Measurements from ENCODE around the gene SH3BP4. TPM values are rescaled to one million over a fixed set of nuclear protein-coding genes. Genes with fewer than 3 reads are reported as not detected.

SH3BP4 gene
- total and polyA plus RNA-seq, 10 of the 15 experiments (the other 5 are each of a cell fraction or from before 2014, with no cell fraction given) = 0.03 to 0.36 TPM; not detected in 8

DNA sequence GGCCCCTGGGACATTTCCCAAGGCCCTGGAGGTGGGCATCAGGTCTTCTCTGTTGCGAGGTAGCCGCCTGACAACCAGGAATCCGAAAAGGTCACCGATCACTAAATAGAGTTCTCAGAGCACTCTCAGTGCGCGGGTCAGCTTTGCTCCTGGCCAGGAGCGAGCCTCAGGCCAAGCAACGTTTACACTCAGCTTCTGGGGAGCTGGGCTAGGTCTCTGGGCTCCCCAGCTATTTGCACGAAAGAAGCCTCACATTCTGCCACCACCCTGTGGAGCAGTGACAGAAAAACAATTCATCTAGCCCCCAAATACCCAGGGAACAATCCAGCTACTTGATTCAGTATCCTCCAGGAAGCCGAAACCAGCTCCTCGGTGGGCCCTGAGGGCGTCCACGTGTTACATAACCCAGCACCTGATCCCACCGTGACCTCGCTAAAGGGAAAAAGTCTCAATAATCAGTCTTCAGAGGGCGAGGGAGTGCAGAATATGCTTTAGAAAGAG is 3.3 kb downstream of the SH3BP4 start:
- FAIRE-seq (no peak), DNase-seq (ENCODE audit: low read depth, low spot score) (no peak), ATAC-seq (no peak)
- H3K4me2 ChIP-seq (ENCODE audit: control insufficient read depth, insufficient read depth) = no peak overlapping the region
- no TSS peak for BruUV-seq (replicated peaks)
- no peaks in the 10 kb centered on the region for H3K79me2 ChIP-seq (ENCODE audit: control insufficient read depth, insufficient read depth, low read length)
- SMC1A ChIA-PET (ENCODE audit: uncharacterized antibody, unreplicated experiment) = no interaction called here
- no peak overlapping the region for H3K27ac ChIP-seq (ENCODE audit: control insufficient read depth, insufficient read depth)
- peaks cover 0 to 8% of the 10 kb centered on the region in 2 experiments; a peak in 2 of 4 replicates for H3K27me3 ChIP-seq (replicated peaks in 1 of 2; ENCODE audit: control insufficient read depth in 2 of 2, insufficient read depth in 2 of 2, low read length in 1 of 2)
- 53% methylated on average over 16 of the region's 16 CpGs for WGBS (ENCODE audit: insufficient coverage, insufficient replicate concordance, low lambda C conversion rate, missing lambda C conversion rate)
- H3K4me1 ChIP-seq (ENCODE audit: control insufficient read depth, insufficient read depth, low read length) = no peaks in the 10 kb centered on the region
- no peak overlapping the region for H3K4me3 ChIP-seq
- in situ Hi-C loops (cut with MboI) = no loop called here
- no peak overlapping the region for H2AFZ ChIP-seq (ENCODE audit: control insufficient read depth, low read depth, low read length)
- H4K20me1 ChIP-seq (ENCODE audit: control insufficient read depth, insufficient read depth) = no peaks in the 10 kb centered on the region
- H3K9me3 ChIP-seq (replicated peaks; ENCODE audit: control insufficient read depth, insufficient read depth, low read length) = no peaks in the 10 kb centered on the region
- no peak overlapping the region for H3K9ac ChIP-seq (ENCODE audit: control insufficient read depth, insufficient read depth, low read length)
- RAD21 ChIA-PET (ENCODE audit: unreplicated experiment) = no interaction called here
- POLR2A ChIA-PET = no interaction called here
- CTCF ChIA-PET = no interaction called here
- H3K36me3 ChIP-seq (ENCODE audit: control insufficient read depth in 2 of 2, insufficient read depth in 2 of 2, low read length in 1 of 2) = no peaks in the 10 kb centered on the region
- no peak for TF ChIP-seq SIN3A (IDR thresholded peaks at IDR 0.05; ENCODE audit: low read depth, low read length)
- intact Hi-C loops (cut with micrococcal nuclease; ENCODE audit: unreplicated experiment) = no loop called here

DNA sequence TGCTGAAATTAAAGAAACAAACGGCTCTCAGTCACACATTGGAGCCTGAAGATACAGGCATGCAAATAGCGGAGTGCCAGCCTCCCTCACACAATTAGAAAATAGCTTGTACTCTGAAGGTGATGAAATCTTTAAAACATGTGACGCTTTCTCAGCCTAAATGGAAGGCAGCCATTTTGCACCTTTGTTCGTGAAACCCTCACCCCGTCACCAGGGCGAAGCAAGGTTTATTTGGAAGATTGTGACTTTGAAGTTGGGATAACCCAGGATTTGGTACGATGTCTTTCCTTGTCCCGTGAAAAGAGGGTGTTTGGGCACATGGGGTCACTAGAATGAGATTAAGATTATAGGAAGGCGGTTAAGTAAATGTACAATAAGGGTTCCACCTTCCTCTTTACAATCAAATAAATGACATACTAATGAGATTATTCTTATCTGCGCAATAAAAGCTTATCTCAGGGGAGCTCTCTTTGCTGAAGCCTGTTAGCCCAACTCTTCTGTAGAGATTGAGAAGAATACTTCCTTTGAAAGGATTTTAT is 4.2 kb downstream of the SH3BP4 start:
- Histone ChIP-seq H3K79me2 (ENCODE audit: control insufficient read depth, insufficient read depth, low read length) (no peaks in the 10 kb centered on the region), H3K9ac (ENCODE audit: control insufficient read depth, insufficient read depth, low read length) (no peak overlapping the region), H3K36me3 (ENCODE audit: control insufficient read depth in 2 of 2, insufficient read depth in 2 of 2, low read length in 1 of 2) (no peaks in the 10 kb centered on the region), H4K20me1 (ENCODE audit: control insufficient read depth, insufficient read depth) (no peaks in the 10 kb centered on the region), H3K27me3 (replicated peaks in 1 of 2; ENCODE audit: control insufficient read depth in 2 of 2, insufficient read depth in 2 of 2, low read length in 1 of 2) (peaks cover 0 to 8% of the 10 kb centered on the region in 2 experiments; a peak in 2 of 4 replicates), H3K4me3 (no peak overlapping the region), H2AFZ (ENCODE audit: control insufficient read depth, low read depth, low read length) (no peak overlapping the region), H3K9me3 (replicated peaks; ENCODE audit: control insufficient read depth, insufficient read depth, low read length) (no peaks in the 10 kb centered on the region), H3K4me2 (ENCODE audit: control insufficient read depth, insufficient read depth) (no peak overlapping the region), H3K4me1 (ENCODE audit: control insufficient read depth, insufficient read depth, low read length) (no peaks in the 10 kb centered on the region), H3K27ac (ENCODE audit: control insufficient read depth, insufficient read depth) (no peak overlapping the region)
- ChIA-PET RAD21 (ENCODE audit: unreplicated experiment) (no interaction called here), SMC1A (ENCODE audit: uncharacterized antibody, unreplicated experiment) (interaction anchor here (0.6 kb wide), 1 partner anchor 990 kb away, joined by 3 read pairs; no protein-coding TSS in a partner anchor), CTCF (interaction anchor here (0.7 kb wide), 1 partner anchor 151 kb away, joined by 3 read pairs; no protein-coding TSS in a partner anchor), POLR2A (no interaction called here)
- ATAC-seq (no peak), FAIRE-seq (no peak), DNase-seq (ENCODE audit: low read depth, low spot score) (no peak)
- in situ Hi-C loops (cut with MboI) (no loop called here), intact Hi-C loops (cut with micrococcal nuclease; ENCODE audit: unreplicated experiment) (no loop called here)
- 45% methylated on average over 10 of the region's 10 CpGs for WGBS (ENCODE audit: insufficient coverage, insufficient replicate concordance, low lambda C conversion rate, missing lambda C conversion rate)
- no TSS peak for BruUV-seq (replicated peaks)
- TF ChIP-seq IKZF2 (IDR thresholded peaks at IDR 0.05) = no peak

Measured in GM12878 (cell line).